Liver (tissue), 3 donors: ENCODE measurements around the gene GABRB1.

Experiments
- ATF3 ChIP-seq: IDR thresholded peaks from 2 replicates; pipeline ENCODE4 v1.6.1; 2016; ENCODE audit warnings: antibody characterized with exemption
- CTCF ChIP-seq: fragments of 150-350 bp; IDR thresholded peaks from 2 replicates; pipeline ENCODE4 v1.5.1; 2017; ENCODE audit warnings: improper control_type of control experiment, low read depth, low read length; ENCODE audit not compliant: missing input control
- EGR1 ChIP-seq, 2 donors: IDR thresholded peaks; 2 replicates each; pipeline ENCODE4 v1.6.1; 2016 to 2018; ENCODE audit warnings: antibody characterized with exemption in 2 of 2, low read depth in 2 of 2
- HNF4A ChIP-seq, 2 donors: conservative IDR thresholded peaks; 2 replicates each; pipeline ENCODE4 v1.6.1; 2016; ENCODE audit warnings: antibody characterized with exemption in 2 of 2, mild to moderate bottlenecking in 2 of 2
- JUND ChIP-seq, 2 donors: IDR thresholded peaks; 2 replicates each; pipeline ENCODE4 v1.6.1; 2016; ENCODE audit warnings: antibody characterized with exemption in 2 of 2
- MAX ChIP-seq: IDR thresholded peaks from 2 replicates; pipeline ENCODE4 v1.6.1; 2016; ENCODE audit warnings: antibody characterized with exemption
- NR2F2 ChIP-seq: IDR thresholded peaks from 2 replicates; pipeline ENCODE4 v1.6.1; 2016; ENCODE audit warnings: antibody characterized with exemption
- RAD21 ChIP-seq, 2 donors: IDR thresholded peaks; 2 replicates each; pipeline ENCODE4 v1.6.1; 2016; ENCODE audit warnings: antibody characterized with exemption in 2 of 2, mild to moderate bottlenecking in 2 of 2
- REST ChIP-seq: IDR thresholded peaks from 2 replicates; pipeline ENCODE4 v1.6.1; 2016; ENCODE audit warnings: antibody characterized with exemption, mild to moderate bottlenecking
- RXRA ChIP-seq, 2 donors: IDR thresholded peaks; 2 replicates each; pipeline ENCODE4 v1.6.1; 2017 to 2018; ENCODE audit warnings: antibody characterized with exemption in 2 of 2, mild to moderate bottlenecking in 1 of 2
- SP1 ChIP-seq: IDR thresholded peaks from 2 replicates; pipeline ENCODE4 v1.6.1; 2018; ENCODE audit warnings: antibody characterized with exemption, mild to moderate bottlenecking
- TAF1 ChIP-seq: conservative IDR thresholded peaks from 2 replicates; pipeline ENCODE4 v1.6.1; 2016; ENCODE audit warnings: antibody characterized with exemption, mild to moderate bottlenecking
- YY1 ChIP-seq: IDR thresholded peaks from 2 replicates; pipeline ENCODE4 v1.6.1; 2016; ENCODE audit warnings: antibody characterized with exemption, mild to moderate bottlenecking
- ZBTB33 ChIP-seq: IDR thresholded peaks from 2 replicates; pipeline ENCODE4 v1.6.1; 2016; ENCODE audit warnings: antibody characterized with exemption
- donor health status: healthy.
- donor health status: healthy.

- TF ChIP-seq EGR1 (IDR thresholded peaks at IDR 0.05; ENCODE audit: low read depth in 2 of 2) = no peak
- no peak for TF ChIP-seq RAD21 (IDR thresholded peaks at IDR 0.05)
- TF ChIP-seq CTCF = no peak
- no peak for TF ChIP-seq ATF3
- no peak for TF ChIP-seq YY1
- no peak for TF ChIP-seq RXRA (IDR thresholded peaks at IDR 0.05)
- no peak for TF ChIP-seq SP1
- TF ChIP-seq MAX = no peak
- TF ChIP-seq TAF1 = no peak
- TF ChIP-seq HNF4A (conservative IDR thresholded peaks at IDR 0.05) = no peak
- no peak for TF ChIP-seq NR2F2
- no peak for TF ChIP-seq ZBTB33
- TF ChIP-seq REST = no peak
- no peak for TF ChIP-seq JUND (IDR thresholded peaks at IDR 0.05)
Observed at GRCh38 chr4:47368211-47368610, 336.8 kb downstream of the GABRB1 start.
